Measurements from ENCODE around the gene CTRB2.
"Not testable (repeated sequence)": the region's sequence is repeated elsewhere in the genome, so short reads cannot be mapped to it uniquely, and the experiment has no call there.

The CTRB2 gene
- 0 reads per million in 3 experiments for total RNA-seq

GRCh38 chr16:75206749-75207451, at the start of gene CTRB2:
CTRB2 (minus strand) TSS chr16:75207161; CDS start chr16:75207141, 20 bp downstream.
- DNase-seq: no peak

GRCh38 chr16:75256059-75256571, 49.2 kb upstream of the CTRB2 start:
- no peak for DNase-seq

- no peak for DNase-seq
Observed at GRCh38 chr16:75254359-75254837, 47.4 kb upstream of the CTRB2 start.

- no peak for DNase-seq
Observed at GRCh38 chr16:75252946-75253911, 46.3 kb upstream of the CTRB2 start.

- DNase-seq: no peak
Observed at GRCh38 chr16:75252049-75252864, 45.3 kb upstream of the CTRB2 start.

- no peak for DNase-seq
Observed at GRCh38 chr16:75251280-75252048, 44.5 kb upstream of the CTRB2 start, which contains the start of gene BCAR1. BCAR1 (minus strand) TSS chr16:75251624; CDS start chr16:75251482, 142 bp downstream.

GRCh38 chr16:75250809-75251279, 43.9 kb upstream of the CTRB2 start:
- no peak for DNase-seq

- DNase-seq: no peak
Observed at GRCh38 chr16:75250089-75250808, 43.3 kb upstream of the CTRB2 start.

GRCh38 chr16:75249441-75249840, 42.5 kb upstream of the CTRB2 start:
- no peak for DNase-seq

- no peak for DNase-seq
Observed at GRCh38 chr16:75248536-75249380, 41.8 kb upstream of the CTRB2 start.

- DNase-seq: no peak
Observed at GRCh38 chr16:75248142-75248535, 41.2 kb upstream of the CTRB2 start.

- no peak for DNase-seq
Observed at GRCh38 chr16:75247249-75247648, 40.3 kb upstream of the CTRB2 start.

- no peak for DNase-seq
Observed at GRCh38 chr16:75246504-75247205, 39.7 kb upstream of the CTRB2 start.

- DNase-seq: no peak
Observed at GRCh38 chr16:75244844-75245758, 38.1 kb upstream of the CTRB2 start.

GRCh38 chr16:75244225-75244809, 37.4 kb upstream of the CTRB2 start:
- no peak for DNase-seq

- DNase-seq: no peak
Observed at GRCh38 chr16:75243667-75244224, 36.8 kb upstream of the CTRB2 start.

GRCh38 chr16:75242436-75243078, 35.6 kb upstream of the CTRB2 start:
- not testable (repeated sequence) for DNase-seq

Measured in central memory CD4-positive, alpha-beta T cell (primary cell).